B cell (primary cell): ENCODE results near the gene KRTAP17-1. TPM values are rescaled to one million over a fixed set of nuclear protein-coding genes. Genes with fewer than 3 reads are reported as not detected.

Source experiments
- ATAC-seq: fragments of 200-7000 bp; cut with Tn5 transposase; one replicate; pipeline ENCODE4 v1.10.0; 2021; ENCODE audit warnings: low read depth, mild to moderate bottlenecking, moderate number of reproducible peaks, moderate library complexity
- CTCF ChIA-PET: fragments of 350-600 bp; sonication (Branson Sonifier 250); formaldehyde crosslinking; loops from one replicate; lab custom pipeline; 2021; ENCODE audit warnings: antibody characterized with exemption, inconsistent platforms; lab: Charles Lee
- POLR2A ChIA-PET: fragments of 350-600 bp; sonication (Branson Sonifier 250); formaldehyde crosslinking; loops from one replicate; lab custom pipeline; 2021; ENCODE audit warnings: antibody characterized with exemption; lab: Charles Lee
- DNase-seq: peaks from one replicate; pipeline ENCODE4 v3.0.0; 2013
- H2AFZ ChIP-seq: 2 replicates; pipeline ENCODE4 v1.6.1; 2012; ENCODE audit warnings: mild to moderate bottlenecking, low read depth, low read length; ENCODE audit not compliant: insufficient read depth, poor library complexity, severe bottlenecking
- H3K27ac ChIP-seq, 2 donors: 1 replicate in 1 of 2; 2 replicates in 1 of 2; pipeline ENCODE4 v1.5.1; 2012 to 2013; ENCODE audit warnings: low read length in 2 of 2, mild to moderate bottlenecking in 2 of 2, moderate library complexity in 1 of 2
- H3K27me3 ChIP-seq, 4 experiments: fragments of 200-600 bp in 1 of 4; sonication (generic) in 1 of 4; replicated peaks in 1 of 4; 1 replicate in 2 of 4; 2 replicates in 2 of 4; pipeline versions ENCODE4 v1.6.1 to v1.7.0; 2013 to 2016; ENCODE audit warnings: low read length in 3 of 4, mild to moderate bottlenecking in 2 of 4, mixed read lengths in 1 of 4, moderate library complexity in 1 of 4; ENCODE audit not compliant: insufficient read depth in 4 of 4, control insufficient read depth in 3 of 4; ENCODE audit errors: control extremely low read depth in 1 of 4
- H3K36me3 ChIP-seq, 2 experiments: replicated peaks in 1 of 2; 1 replicate in 1 of 2; 2 replicates in 1 of 2; pipeline versions ENCODE4 v1.6.1 to v1.7.1; 2013; ENCODE audit warnings: low read length in 1 of 2; ENCODE audit not compliant: insufficient read depth in 2 of 2, control insufficient read depth in 1 of 2; ENCODE audit errors: control extremely low read depth in 1 of 2, extremely low read depth in 1 of 2
- H3K4me1 ChIP-seq, 2 donors: fragments of 200-600 bp in 1 of 2; sonication (generic) in 1 of 2; 1 replicate in 1 of 2; 2 replicates in 1 of 2; pipeline versions ENCODE4 v1.5.1 to v1.6.1; 2013 to 2017; ENCODE audit warnings: low read length in 2 of 2; ENCODE audit not compliant: control insufficient read depth in 2 of 2, insufficient read depth in 2 of 2
- H3K4me2 ChIP-seq: replicated peaks from 2 replicates; pipeline ENCODE3; 2012; ENCODE audit warnings: mild to moderate bottlenecking, low read depth, low read length; ENCODE audit not compliant: poor library complexity, severe bottlenecking
- H3K4me3 ChIP-seq, 5 experiments: fragments of 200-600 bp in 1 of 5; sonication (generic) in 1 of 5; 1 replicate in 3 of 5; 2 replicates in 2 of 5; pipeline versions ENCODE4 v1.5.1 to v1.7.0; 2011 to 2016; ENCODE audit warnings: low read length in 4 of 5, mild to moderate bottlenecking in 4 of 5, low read depth in 2 of 5, control low read depth in 1 of 5, moderate library complexity in 1 of 5; ENCODE audit not compliant: insufficient read depth in 1 of 5; ENCODE audit errors: control extremely low read depth in 1 of 5, extremely low read depth in 1 of 5
- H3K79me2 ChIP-seq: fragments of 200-600 bp; sonication (generic); one replicate; pipeline ENCODE4 v1.6.0; 2016; ENCODE audit warnings: low read length; ENCODE audit not compliant: control insufficient read depth, insufficient read depth
- H3K9ac ChIP-seq: fragments of 200-600 bp; sonication (generic); 2 replicates; pipeline ENCODE4 v1.6.1; 2017; ENCODE audit warnings: mild to moderate bottlenecking, low read length, moderate library complexity
- H3K9me3 ChIP-seq, 3 donors: one replicate each; pipeline versions ENCODE4 v1.6.1 to v1.7.1; 2013; ENCODE audit warnings: low read length in 2 of 3; ENCODE audit not compliant: control insufficient read depth in 2 of 3, insufficient read depth in 1 of 3; ENCODE audit errors: control extremely low read depth in 1 of 3
- H4K20me1 ChIP-seq: 2 replicates; pipeline ENCODE4 v1.6.0; 2012; ENCODE audit warnings: mild to moderate bottlenecking, low read length; ENCODE audit not compliant: insufficient read depth, control insufficient read depth, poor library complexity, severe bottlenecking
- H3K27ac Mint-ChIP-seq: one replicate; pipeline ENCODE4 v1.8.0; 2021; ENCODE audit warnings: mixed read lengths
- H3K27me3 Mint-ChIP-seq: one replicate; pipeline ENCODE4 v1.8.0; 2021; ENCODE audit warnings: mixed read lengths
- H3K4me1 Mint-ChIP-seq: one replicate; pipeline ENCODE4 v1.8.0; 2021; ENCODE audit warnings: mixed read lengths
- H3K4me3 Mint-ChIP-seq: one replicate; pipeline ENCODE4 v1.8.0; 2021; ENCODE audit warnings: mixed read lengths
- H3K9me3 Mint-ChIP-seq: one replicate; pipeline ENCODE4 v1.8.0; 2022; ENCODE audit warnings: mixed read lengths; ENCODE audit not compliant: insufficient read depth
- EZH2 ChIP-seq: IDR thresholded peaks from 2 replicates; pipeline ENCODE4 v1.6.1; 2012; ENCODE audit warnings: borderline replicate concordance, low read depth, mild to moderate bottlenecking, moderate library complexity, low read length; ENCODE audit not compliant: insufficient read depth, poor library complexity, severe bottlenecking
- WGBS: methylation state at CpG from one replicate; pipeline ENCODE4 v1.1.5; 2013; ENCODE audit warnings: missing lambda C conversion rate; ENCODE audit not compliant: insufficient coverage; 5-methylcytosine and 5-hydroxymethylcytosine counted together
- intact Hi-C: fragments of 100-400 bp; cut with micrococcal nuclease; formaldehyde crosslinking; loops from one replicate; pipeline ENCODE4 v1.10.0; 2022
- polyA plus RNA-seq: library from polyadenylated mRNA; depleted of rRNA; stranded (reverse); fragments of >200 nt; gene quantifications from 2 replicates; pipeline ENCODE4 v1.2.3, GENCODE V29; 2012
- total RNA-seq, 2 donors: library from RNA; stranded (reverse); fragments of 120-200 nt in 1 of 2; gene quantifications; 1 replicate in 1 of 2; 2 replicates in 1 of 2; pipeline versions ENCODE4 v1.2.3 to v1.2.4, GENCODE V29; 2013 to 2022
- TF ChIP-seq, protein P1 (sequence below): fragments of 200-600 bp; IDR thresholded peaks from one replicate; pipeline ENCODE4 v1.8.0; 2022; ENCODE audit warnings: antibody characterized with exemption, mild to moderate bottlenecking

Gene KRTAP17-1
- total and polyA plus RNA-seq, 2 donors (not counting 1 experiment from before 2014, with no cell fraction given) = not detected

DNA sequence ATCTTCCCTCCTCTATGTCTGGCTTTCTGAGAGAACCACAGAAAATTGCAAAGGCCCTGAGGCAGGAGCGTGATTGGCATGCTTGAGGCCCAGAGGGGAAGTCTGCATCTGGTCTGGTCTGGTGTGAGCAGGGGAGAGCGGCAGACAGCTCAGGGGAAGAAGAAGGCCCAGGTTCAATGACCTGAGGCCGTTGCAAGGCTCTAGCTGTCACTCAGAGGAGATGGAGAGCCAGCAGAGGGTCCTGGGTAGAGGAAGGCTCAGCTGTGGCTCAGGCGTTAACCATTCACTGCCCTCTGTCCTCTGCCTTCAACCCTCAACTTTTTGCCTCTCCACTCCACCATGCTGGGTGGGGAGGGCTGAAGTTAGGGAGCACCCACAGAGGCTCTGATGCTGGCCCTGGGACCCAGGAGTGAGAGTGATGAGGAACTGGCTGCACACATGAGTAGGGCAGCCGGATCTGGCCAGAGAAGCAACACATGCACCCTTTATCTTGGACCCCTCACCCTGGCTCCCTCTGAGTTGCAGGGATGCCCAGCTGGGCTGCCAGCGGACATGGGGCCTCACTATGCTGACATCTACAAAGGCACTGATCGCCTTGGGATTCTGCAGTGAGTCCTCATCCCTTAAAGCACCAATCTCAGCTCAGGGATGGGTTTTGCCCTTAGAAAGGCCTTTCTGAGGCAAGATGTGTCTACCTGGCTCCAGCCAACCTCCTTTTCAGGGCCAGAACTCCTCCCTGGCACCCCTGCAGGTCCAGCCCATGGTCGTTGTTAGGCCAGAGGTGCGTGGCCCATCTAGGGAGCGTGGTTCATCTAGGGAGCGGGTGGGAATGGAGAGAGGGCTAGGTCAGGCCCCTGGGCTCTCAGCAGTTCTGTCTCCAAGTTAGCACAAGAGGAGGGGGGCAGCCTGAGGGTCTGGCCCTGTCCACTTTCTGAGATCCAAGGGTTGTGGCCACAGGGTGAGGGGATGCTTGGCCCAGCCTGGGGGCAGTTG lies 7.7 kb upstream of the KRTAP17-1 start:
- Histone ChIP-seq H2AFZ (peak overlapping the region; percentile 33), H3K79me2 (no peaks in the 10 kb centered on the region), H3K4me2 (no peak overlapping the region), H3K9me3 (peaks cover 3 to 10% (median 3%) of the 10 kb centered on the region in 3 donors), H3K4me1 (peaks cover 0 to 4% of the 10 kb centered on the region in 2 donors), H3K36me3 (no peaks in the 10 kb centered on the region), H3K9ac (no peak overlapping the region), H3K4me3 (no peak overlapping the region), H3K27ac (no peak overlapping the region), H3K27me3 (peaks cover 0 to 2% (median 0%) of the 10 kb centered on the region in 4 experiments), H4K20me1 (no peaks in the 10 kb centered on the region)
- DNase-seq (no peak), ATAC-seq (no peak)
- Mint-ChIP-seq H3K9me3 (peaks cover 6% of the 10 kb centered on the region), H3K4me1 (peaks cover 3% of the 10 kb centered on the region), H3K27me3 (no peaks in the 10 kb centered on the region), H3K27ac (no peak overlapping the region), H3K4me3 (no peak overlapping the region)
- 95% methylated on average over 9 of the region's 11 CpGs for WGBS
- intact Hi-C loops = loop anchor here (1.0 to 10.0 kb wide), 4 partner anchors 15 to 701 kb away; no protein-coding TSS in a partner anchor
- TF ChIP-seq, protein P1, sequence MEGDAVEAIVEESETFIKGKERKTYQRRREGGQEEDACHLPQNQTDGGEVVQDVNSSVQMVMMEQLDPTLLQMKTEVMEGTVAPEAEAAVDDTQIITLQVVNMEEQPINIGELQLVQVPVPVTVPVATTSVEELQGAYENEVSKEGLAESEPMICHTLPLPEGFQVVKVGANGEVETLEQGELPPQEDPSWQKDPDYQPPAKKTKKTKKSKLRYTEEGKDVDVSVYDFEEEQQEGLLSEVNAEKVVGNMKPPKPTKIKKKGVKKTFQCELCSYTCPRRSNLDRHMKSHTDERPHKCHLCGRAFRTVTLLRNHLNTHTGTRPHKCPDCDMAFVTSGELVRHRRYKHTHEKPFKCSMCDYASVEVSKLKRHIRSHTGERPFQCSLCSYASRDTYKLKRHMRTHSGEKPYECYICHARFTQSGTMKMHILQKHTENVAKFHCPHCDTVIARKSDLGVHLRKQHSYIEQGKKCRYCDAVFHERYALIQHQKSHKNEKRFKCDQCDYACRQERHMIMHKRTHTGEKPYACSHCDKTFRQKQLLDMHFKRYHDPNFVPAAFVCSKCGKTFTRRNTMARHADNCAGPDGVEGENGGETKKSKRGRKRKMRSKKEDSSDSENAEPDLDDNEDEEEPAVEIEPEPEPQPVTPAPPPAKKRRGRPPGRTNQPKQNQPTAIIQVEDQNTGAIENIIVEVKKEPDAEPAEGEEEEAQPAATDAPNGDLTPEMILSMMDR = no peak
- TF ChIP-seq EZH2 = no peak
- CTCF ChIA-PET = interaction anchor here (0.7 to 3.6 kb wide), 27 partner anchors 8 to 708 kb away, joined by 3 to 24 read pairs (median 4); partner anchors contain the start of genes KRT39 and KRTAP16-1
- POLR2A ChIA-PET = no interaction called here
